ENCODE results near the gene SLC34A1. TPM values are rescaled to one million over a fixed set of nuclear protein-coding genes. Genes with fewer than 3 reads are reported as not detected.

Gene SLC34A1
- total and polyA plus RNA-seq, 2 experiments from 2014 or later = not detected

DNA sequence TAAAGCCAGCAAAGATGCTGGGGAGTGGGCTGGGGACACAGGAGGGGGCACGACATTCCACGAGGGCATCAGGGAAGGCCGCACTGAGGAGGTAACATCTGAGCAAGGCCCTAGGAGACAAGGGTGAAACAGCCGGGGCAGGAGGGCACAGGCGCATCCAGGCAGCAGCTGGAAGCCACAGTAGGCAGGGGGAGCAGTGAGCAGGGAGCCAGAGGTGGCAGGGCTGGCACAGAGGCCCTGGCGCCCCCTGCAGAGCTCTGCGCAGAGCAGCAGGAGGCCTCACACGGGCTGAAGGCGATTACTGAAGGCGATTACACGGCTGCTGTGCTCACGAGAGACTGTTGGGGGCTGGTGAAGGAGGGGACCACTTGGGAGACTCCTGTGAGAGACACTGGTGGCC lies 48.1 kb upstream of the SLC34A1 start:
- no peak overlapping the region for H3K4me3 ChIP-seq
- ATAC-seq (peak; percentile 63), DNase-seq (ENCODE audit: low spot score) (peak; percentile 49)
- H3K9me2 ChIP-seq (ENCODE audit: insufficient read depth) = no peaks in the 10 kb centered on the region
- Mint-ChIP-seq H3K4me3 (no peak overlapping the region; the same call in 2 of the 3 replicates), H3K27me3 (ENCODE audit: insufficient read depth, low read depth, poor library complexity) (peaks cover 11% of the 10 kb centered on the region), H3K9me3 (no peaks in the 10 kb centered on the region), H3K4me1 (peaks cover 23% of the 10 kb centered on the region), H3K27ac (peak overlapping the region; percentile 92), H3K36me3 (ENCODE audit: low read depth) (peaks cover 60% of the 10 kb centered on the region)
- no peaks in the 10 kb centered on the region; the same call in 1 of the 2 replicates for H3K4me1 ChIP-seq (ENCODE audit: insufficient read depth)
- H3K36me3 ChIP-seq (ENCODE audit: insufficient read depth) = peaks cover 5% of the 10 kb centered on the region; the same call in 1 of the 2 replicates
- peaks cover 4% of the 10 kb centered on the region; the same call in 1 of the 2 replicates for H4K20me1 ChIP-seq (replicated peaks; ENCODE audit: insufficient read depth)
- H3K27me3 ChIP-seq (ENCODE audit: insufficient read depth) = no peaks in the 10 kb centered on the region
- no peak overlapping the region for H3K4me2 ChIP-seq
- TF ChIP-seq, protein P1, sequence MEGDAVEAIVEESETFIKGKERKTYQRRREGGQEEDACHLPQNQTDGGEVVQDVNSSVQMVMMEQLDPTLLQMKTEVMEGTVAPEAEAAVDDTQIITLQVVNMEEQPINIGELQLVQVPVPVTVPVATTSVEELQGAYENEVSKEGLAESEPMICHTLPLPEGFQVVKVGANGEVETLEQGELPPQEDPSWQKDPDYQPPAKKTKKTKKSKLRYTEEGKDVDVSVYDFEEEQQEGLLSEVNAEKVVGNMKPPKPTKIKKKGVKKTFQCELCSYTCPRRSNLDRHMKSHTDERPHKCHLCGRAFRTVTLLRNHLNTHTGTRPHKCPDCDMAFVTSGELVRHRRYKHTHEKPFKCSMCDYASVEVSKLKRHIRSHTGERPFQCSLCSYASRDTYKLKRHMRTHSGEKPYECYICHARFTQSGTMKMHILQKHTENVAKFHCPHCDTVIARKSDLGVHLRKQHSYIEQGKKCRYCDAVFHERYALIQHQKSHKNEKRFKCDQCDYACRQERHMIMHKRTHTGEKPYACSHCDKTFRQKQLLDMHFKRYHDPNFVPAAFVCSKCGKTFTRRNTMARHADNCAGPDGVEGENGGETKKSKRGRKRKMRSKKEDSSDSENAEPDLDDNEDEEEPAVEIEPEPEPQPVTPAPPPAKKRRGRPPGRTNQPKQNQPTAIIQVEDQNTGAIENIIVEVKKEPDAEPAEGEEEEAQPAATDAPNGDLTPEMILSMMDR (conservative IDR thresholded peaks at IDR 0.05; ENCODE audit: low read depth in 2 of 2) = peak; percentile 41 to 77
- TF ChIP-seq ZNF331 (CRISPR knock-in tag; IDR thresholded peaks at IDR 0.05; ENCODE audit: low read depth) (no peak), NANOG (IDR thresholded peaks at IDR 0.05; ENCODE audit: borderline replicate concordance) (no peak)
- no peak overlapping the region for H2AFZ ChIP-seq
- H3F3A ChIP-seq (replicated peaks; ENCODE audit: low read depth) = no peaks in the 10 kb centered on the region
- H3K79me2 ChIP-seq (replicated peaks; ENCODE audit: insufficient read depth) = peaks cover 14% of the 10 kb centered on the region; the same call in 1 of the 2 replicates
- no peak overlapping the region for H3K27ac ChIP-seq (ENCODE audit: low read depth)

DNA sequence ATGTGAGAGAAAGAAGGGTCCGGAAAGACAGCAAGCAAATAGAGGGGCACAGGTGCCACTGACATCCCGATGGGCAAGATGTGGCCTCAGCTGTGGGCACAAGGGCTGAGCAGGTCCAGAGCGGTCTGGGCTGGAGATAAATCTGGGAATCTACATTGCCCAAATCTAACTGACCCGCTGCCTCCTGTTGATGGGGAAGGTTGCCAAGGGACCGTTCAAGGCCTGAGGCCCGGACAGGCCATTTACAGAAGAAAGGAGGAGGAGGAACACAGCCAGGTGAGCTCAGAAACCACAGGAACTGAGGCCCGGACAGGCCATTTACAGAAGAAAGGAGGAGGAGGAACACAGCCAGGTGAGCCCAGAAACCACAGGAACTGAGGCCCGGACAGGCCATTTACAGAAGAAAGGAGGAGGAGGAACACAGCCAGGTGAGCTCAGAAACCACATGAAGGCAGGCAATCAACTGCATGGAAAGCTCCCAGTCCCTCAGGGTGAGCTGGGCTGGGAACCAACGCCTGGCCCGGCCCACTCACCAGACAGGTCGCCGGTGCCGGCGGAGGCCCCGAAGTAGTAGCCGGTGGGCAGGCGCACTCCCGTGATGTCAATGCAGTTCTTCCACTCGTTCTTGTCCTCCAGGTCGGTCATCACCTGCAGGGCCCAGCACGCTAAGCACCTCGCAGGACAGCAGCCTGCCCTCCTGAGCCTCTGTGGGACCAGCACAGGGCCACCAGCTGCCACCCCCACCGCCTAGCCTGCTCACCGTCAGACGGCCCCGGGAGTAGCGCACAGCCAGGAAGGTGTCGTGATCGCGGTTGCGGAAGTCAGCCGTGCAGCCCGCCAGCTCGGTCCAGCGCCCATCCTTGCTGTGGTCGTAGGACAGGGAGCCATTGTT lies 47.4 kb upstream of the SLC34A1 start:
- Histone ChIP-seq H3K36me3 (ENCODE audit: insufficient read depth) (peaks cover 5% of the 10 kb centered on the region; the same call in 1 of the 2 replicates), H3K4me1 (ENCODE audit: insufficient read depth) (no peaks in the 10 kb centered on the region; the same call in 1 of the 2 replicates), H3K9me2 (ENCODE audit: insufficient read depth) (no peaks in the 10 kb centered on the region), H3F3A (replicated peaks; ENCODE audit: low read depth) (no peaks in the 10 kb centered on the region), H3K4me3 (no peak overlapping the region), H2AFZ (no peak overlapping the region), H3K27me3 (ENCODE audit: insufficient read depth) (no peaks in the 10 kb centered on the region), H4K20me1 (replicated peaks; ENCODE audit: insufficient read depth) (0 out of 2 replicates have a peak, but pooled peaks cover 4% of the 10 kb centered on the region), H3K79me2 (replicated peaks; ENCODE audit: insufficient read depth) (peaks cover 21% of the 10 kb centered on the region), H3K27ac (ENCODE audit: low read depth) (no peak overlapping the region), H3K4me2 (no peak overlapping the region)
- Mint-ChIP-seq H3K9me3 (no peaks in the 10 kb centered on the region), H3K4me3 (no peak overlapping the region; the same call in 2 of the 3 replicates), H3K27me3 (ENCODE audit: insufficient read depth, low read depth, poor library complexity) (peaks cover 11% of the 10 kb centered on the region), H3K4me1 (peaks cover 23% of the 10 kb centered on the region), H3K27ac (peak overlapping the region; percentile 92), H3K36me3 (ENCODE audit: low read depth) (peaks cover 62% of the 10 kb centered on the region)
- ATAC-seq (no peak), DNase-seq (ENCODE audit: low spot score) (no peak)
- TF ChIP-seq EZH2 (IDR thresholded peaks at IDR 0.05; ENCODE audit: low read depth, unreplicated experiment) (no peak), JUNB (IDR thresholded peaks at IDR 0.05; ENCODE audit: unreplicated experiment) (no peak), NANOG (IDR thresholded peaks at IDR 0.05; ENCODE audit: borderline replicate concordance) (no peak), ZNF331 (CRISPR knock-in tag; IDR thresholded peaks at IDR 0.05; ENCODE audit: low read depth) (no peak), EZH2phosphoT487 (IDR thresholded peaks at IDR 0.05; ENCODE audit: unreplicated experiment) (no peak), STAT1 (IDR thresholded peaks at IDR 0.05; ENCODE audit: unreplicated experiment) (no peak), POLR2AphosphoS5 (IDR thresholded peaks at IDR 0.05; ENCODE audit: low read depth) (no peak)
- TF ChIP-seq, protein P2, sequence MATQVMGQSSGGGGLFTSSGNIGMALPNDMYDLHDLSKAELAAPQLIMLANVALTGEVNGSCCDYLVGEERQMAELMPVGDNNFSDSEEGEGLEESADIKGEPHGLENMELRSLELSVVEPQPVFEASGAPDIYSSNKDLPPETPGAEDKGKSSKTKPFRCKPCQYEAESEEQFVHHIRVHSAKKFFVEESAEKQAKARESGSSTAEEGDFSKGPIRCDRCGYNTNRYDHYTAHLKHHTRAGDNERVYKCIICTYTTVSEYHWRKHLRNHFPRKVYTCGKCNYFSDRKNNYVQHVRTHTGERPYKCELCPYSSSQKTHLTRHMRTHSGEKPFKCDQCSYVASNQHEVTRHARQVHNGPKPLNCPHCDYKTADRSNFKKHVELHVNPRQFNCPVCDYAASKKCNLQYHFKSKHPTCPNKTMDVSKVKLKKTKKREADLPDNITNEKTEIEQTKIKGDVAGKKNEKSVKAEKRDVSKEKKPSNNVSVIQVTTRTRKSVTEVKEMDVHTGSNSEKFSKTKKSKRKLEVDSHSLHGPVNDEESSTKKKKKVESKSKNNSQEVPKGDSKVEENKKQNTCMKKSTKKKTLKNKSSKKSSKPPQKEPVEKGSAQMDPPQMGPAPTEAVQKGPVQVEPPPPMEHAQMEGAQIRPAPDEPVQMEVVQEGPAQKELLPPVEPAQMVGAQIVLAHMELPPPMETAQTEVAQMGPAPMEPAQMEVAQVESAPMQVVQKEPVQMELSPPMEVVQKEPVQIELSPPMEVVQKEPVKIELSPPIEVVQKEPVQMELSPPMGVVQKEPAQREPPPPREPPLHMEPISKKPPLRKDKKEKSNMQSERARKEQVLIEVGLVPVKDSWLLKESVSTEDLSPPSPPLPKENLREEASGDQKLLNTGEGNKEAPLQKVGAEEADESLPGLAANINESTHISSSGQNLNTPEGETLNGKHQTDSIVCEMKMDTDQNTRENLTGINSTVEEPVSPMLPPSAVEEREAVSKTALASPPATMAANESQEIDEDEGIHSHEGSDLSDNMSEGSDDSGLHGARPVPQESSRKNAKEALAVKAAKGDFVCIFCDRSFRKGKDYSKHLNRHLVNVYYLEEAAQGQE (IDR thresholded peaks at IDR 0.05; ENCODE audit: unreplicated experiment) = no peak
- TF ChIP-seq, protein P1 (conservative IDR thresholded peaks at IDR 0.05; ENCODE audit: low read depth in 2 of 2) = no peak

Measured in GM23338 (cell line).